ENCODE measurements around the gene PRR22. TPM values are rescaled to one million over a fixed set of nuclear protein-coding genes. Genes with fewer than 3 reads are reported as not detected.

PRR22 gene
- total and polyA plus RNA-seq, 9 of the 15 experiments (the other 6 are each of a cell fraction or from before 2014, with no cell fraction given) = 0.03 to 12.0 (median 2.0) TPM; not detected in 1

GRCh38 chr19:5801796-5802619, 17.5 kb upstream of the PRR22 start (continued):
- TF ChIP-seq ZNF77 (CRISPR knock-in tag; IDR thresholded peaks at IDR 0.05) = no peak
- TF ChIP-seq ID3 (CRISPR knock-in tag; IDR thresholded peaks at IDR 0.05) = no peak
- no peak for TF ChIP-seq ID3 (tag; IDR thresholded peaks at IDR 0.05)
- no peak for TF ChIP-seq PBX2 (CRISPR knock-in tag; IDR thresholded peaks at IDR 0.05; ENCODE audit: low read depth)
- TF ChIP-seq PBX2 (tag; conservative IDR thresholded peaks at IDR 0.05; ENCODE audit: low read depth) = peak; percentile 77
- no peak for TF ChIP-seq CTCF (IDR thresholded peaks at IDR 0.05 in 2 of 3, conservative IDR thresholded peaks at IDR 0.05 in 1 of 3; ENCODE audit: insufficient read depth in 2 of 3, low read depth in 1 of 3, low read length in 3 of 3)
- no peak for TF ChIP-seq NR3C1 (CRISPR knock-in tag; IDR thresholded peaks at IDR 0.05)
- no peak for TF ChIP-seq ZNF165 (CRISPR knock-in tag; IDR thresholded peaks at IDR 0.05; ENCODE audit: borderline replicate concordance)
- TF ChIP-seq ZNF280B (CRISPR knock-in tag; IDR thresholded peaks at IDR 0.05) = no peak
- no peak for TF ChIP-seq ETV5 (CRISPR knock-in tag; IDR thresholded peaks at IDR 0.05; ENCODE audit: low read depth)
- 0 out of 2 replicates have a peak, but pooled peaks have one; percentile 27 for TF ChIP-seq ZBTB2 (IDR thresholded peaks at IDR 0.05)
- TF ChIP-seq TBL1XR1 (IDR thresholded peaks at IDR 0.05; ENCODE audit: low read length in 2 of 2) = no peak
- TF ChIP-seq ZHX1 (conservative IDR thresholded peaks at IDR 0.05; ENCODE audit: low read length) = no peak
- no peak for TF ChIP-seq PHTF2 (CRISPR knock-in tag; IDR thresholded peaks at IDR 0.05)
- no peak for TF ChIP-seq FOXA1 (IDR thresholded peaks at IDR 0.05; ENCODE audit: borderline replicate concordance)
- TF ChIP-seq ILF3 (IDR thresholded peaks at IDR 0.05; ENCODE audit: borderline replicate concordance) = no peak

Measured in K562 (cell line).